IPS DF 19.7 (cell line): Measurements from ENCODE around the gene SSX1.
"Not testable (repeated sequence)": the region's sequence is repeated elsewhere in the genome, so short reads cannot be mapped to it uniquely, and the experiment has no call there.

Experiments
- DNase-seq: peaks from one replicate; pipeline ENCODE4 v3.0.0-alpha.2; 2013; ENCODE audit warnings: low read depth, low spot score

The SSX1 gene, protein sequence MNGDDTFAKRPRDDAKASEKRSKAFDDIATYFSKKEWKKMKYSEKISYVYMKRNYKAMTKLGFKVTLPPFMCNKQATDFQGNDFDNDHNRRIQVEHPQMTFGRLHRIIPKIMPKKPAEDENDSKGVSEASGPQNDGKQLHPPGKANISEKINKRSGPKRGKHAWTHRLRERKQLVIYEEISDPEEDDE

GRCh38 chrX:48255062-48255796, at the start of gene SSX1:
SSX1 (plus strand) TSS chrX:48255392; CDS start chrX:48257242, 1,850 bp downstream.
- DNase-seq: not testable (repeated sequence)

DNA sequence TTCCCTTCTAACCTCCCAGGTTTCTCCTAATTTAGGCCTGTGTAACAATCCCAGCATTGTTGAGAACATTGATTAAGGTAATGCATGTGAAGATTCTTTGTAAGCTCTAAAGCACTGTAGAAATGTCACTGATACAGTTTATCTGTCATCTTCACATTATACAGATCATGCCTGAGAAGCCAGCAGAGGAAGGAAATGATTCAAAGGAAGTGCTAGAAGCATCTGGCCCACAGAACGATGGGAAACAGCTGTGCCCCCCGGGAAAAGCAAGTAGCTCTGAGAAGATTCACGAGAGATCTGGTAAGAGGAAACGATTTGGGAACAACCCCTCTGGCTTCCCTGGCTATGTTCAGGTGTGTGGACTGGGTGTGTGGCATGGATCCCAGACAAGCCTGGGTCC, 40.9 kb upstream of the SSX1 start:
- not testable (repeated sequence) for DNase-seq

- DNase-seq: not testable (repeated sequence)
Observed at GRCh38 chrX:48224196-48224595, 31.0 kb upstream of the SSX1 start.

GRCh38 chrX:48252945-48253344, 2.2 kb upstream of the SSX1 start:
- DNase-seq: not testable (repeated sequence)

DNA sequence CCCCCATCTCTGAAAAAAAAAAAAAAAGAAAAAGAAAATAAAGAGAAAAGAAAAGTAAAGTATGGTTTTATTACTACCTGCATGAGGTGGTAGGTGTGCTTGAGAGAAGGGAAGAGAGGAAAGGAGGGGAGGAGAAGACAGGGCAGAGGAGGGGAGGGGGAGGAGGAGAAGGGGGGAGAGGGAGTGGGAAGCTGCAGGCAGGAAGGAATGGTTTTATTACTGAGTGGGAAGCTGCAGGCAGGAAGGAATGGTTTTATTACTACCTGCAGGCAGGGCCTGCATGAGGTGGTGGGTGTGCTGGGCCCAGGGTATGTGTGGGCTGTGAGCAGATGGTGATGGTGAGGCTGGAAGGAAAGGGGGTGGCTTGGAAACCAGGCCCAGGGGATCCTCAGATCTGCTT, 19.2 kb downstream of the SSX1 start:
- not testable (repeated sequence) for DNase-seq

DNA sequence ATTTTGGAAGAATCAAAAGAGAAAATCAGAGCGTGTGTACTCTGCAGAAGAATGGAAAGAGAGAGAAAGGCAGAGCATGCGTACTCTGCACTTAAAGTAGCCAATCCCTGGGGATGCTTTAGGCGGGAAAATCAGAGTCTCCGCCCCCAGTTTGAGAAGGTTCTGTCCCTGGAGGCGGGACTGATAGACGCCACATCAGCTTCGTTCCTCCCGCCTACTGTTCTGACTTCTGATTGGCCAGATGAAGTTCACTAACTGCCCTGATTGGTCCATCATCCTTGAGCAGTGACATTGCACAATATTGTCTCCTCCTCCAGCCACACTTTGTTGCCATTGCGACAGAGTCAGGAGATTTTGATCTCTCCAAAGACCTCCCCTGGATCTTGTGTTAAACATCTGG, 23.8 kb downstream of the SSX1 start:
- DNase-seq: no peak

GRCh38 chrX:48280729-48281128, 25.5 kb downstream of the SSX1 start:
- not testable (repeated sequence) for DNase-seq

DNA sequence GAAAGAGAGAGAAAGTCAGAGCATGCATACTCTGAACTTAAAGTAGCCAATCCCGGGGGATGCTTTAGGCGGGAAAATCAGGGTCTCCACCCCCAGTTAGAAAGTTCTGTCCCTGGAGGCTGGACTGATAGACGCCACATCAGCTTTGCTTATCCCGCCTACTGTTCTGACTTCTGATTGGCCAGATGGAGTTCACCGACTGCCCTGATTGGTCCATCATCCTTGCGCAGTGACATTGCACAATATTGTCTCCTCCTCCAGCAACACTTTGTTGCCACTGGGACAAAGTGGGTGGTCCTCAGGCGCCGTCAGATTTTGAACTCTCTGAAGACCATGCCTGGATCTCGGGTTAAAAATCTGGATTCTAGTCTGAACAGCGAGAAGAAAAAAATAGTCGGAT, 51.0 kb downstream of the SSX1 start:
- no peak for DNase-seq

- not testable (repeated sequence) for DNase-seq
Observed at GRCh38 chrX:48313996-48314395, 58.8 kb downstream of the SSX1 start.
